ENCODE data around the gene SH3YL1. TPM values are rescaled to one million over a fixed set of nuclear protein-coding genes. Genes with fewer than 3 reads are reported as not detected.

Gene SH3YL1
- total and polyA plus RNA-seq, 2 of the 4 experiments (the other 2 are of a cell fraction), result 18.1 to 21.2 TPM

DNA sequence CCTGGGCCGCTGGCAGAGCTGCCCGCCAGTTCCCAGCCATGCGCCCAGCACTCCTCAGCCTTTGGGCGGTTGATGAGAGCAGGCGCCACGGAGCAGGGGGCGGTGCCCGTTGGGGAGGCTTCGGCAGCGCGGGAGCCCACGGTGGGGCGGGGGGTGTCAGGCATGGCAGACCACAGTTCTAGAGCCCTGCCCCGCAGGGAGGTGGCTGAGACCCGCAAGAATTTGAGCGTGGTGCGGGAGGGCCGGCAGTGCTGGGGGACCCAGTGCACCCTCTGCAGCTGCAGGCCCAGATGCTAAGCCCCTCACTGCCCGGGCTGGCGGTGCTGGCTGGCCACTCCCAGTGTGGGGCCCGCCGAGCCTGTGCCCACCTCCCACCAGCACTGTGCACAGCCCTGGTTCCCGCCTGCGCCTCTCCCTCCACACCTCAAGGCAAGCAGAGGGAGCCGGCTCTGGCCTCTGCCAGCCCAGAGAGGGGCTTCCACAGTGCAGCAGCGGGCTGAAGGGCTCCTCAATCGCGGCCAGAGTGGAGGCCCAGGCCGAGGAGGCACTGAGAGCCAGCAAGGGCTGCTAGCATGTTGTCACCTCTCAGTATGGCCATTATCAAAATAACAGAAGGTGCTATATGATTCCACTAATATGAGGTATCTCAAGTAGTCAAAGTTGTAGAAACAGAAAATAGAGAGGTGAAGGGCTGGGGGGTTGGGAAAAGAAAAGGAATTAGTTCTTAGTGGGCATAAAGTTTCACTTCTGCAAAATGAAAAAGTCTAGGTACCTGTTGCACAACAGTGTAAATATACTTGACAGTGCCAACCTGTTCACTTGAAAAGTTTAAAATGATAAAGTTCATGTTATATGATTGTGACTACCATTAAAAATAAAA, 72.3 kb downstream of the SH3YL1 start:
- Histone ChIP-seq H3K27me3 (ENCODE audit: control insufficient read depth, insufficient read depth, low read length) (no peaks in the 10 kb centered on the region), H4K20me1 (ENCODE audit: insufficient read depth, low read length) (no peaks in the 10 kb centered on the region), H3K23ac (ENCODE audit: low read depth, low read length) (no peak overlapping the region), H2BK120ac (ENCODE audit: low read depth, low read length) (no peak overlapping the region), H3K4me3 (ENCODE audit: insufficient read depth, low read depth, low read length) (no peak overlapping the region), H3K4ac (ENCODE audit: low read depth, low read length) (no peak overlapping the region), H3K9me3 (ENCODE audit: control insufficient read depth, insufficient read depth, low read length) (peaks cover 21% of the 10 kb centered on the region), H3K9me1 (ENCODE audit: insufficient read depth, low read length) (no peaks in the 10 kb centered on the region), H3K4me1 (ENCODE audit: control insufficient read depth, insufficient read depth, low read length) (no peaks in the 10 kb centered on the region), H2BK15ac (ENCODE audit: low read depth, low read length) (no peak overlapping the region), H3K4me2 (ENCODE audit: low read depth, low read length) (no peak overlapping the region), H2BK5ac (ENCODE audit: low read depth, low read length, poor library complexity, severe bottlenecking) (no peak overlapping the region), H4K91ac (ENCODE audit: insufficient read depth, low read depth, low read length) (no peak overlapping the region), H3K79me1 (ENCODE audit: low read depth in 1 of 2, low read length in 2 of 2) (no peaks in the 10 kb centered on the region), H3K27ac (ENCODE audit: insufficient read depth, low read length) (no peak overlapping the region), H2AK5ac (ENCODE audit: low read depth, low read length) (no peak overlapping the region), H2BK20ac (ENCODE audit: low read depth, low read length) (no peak overlapping the region), H4K8ac (ENCODE audit: low read depth in 2 of 2, low read length in 2 of 2) (no peak overlapping the region), H3K18ac (ENCODE audit: low read depth, low read length) (no peak overlapping the region), H3K14ac (replicated peaks; ENCODE audit: low read depth, low read length) (no peak overlapping the region), H2AK9ac (replicated peaks; ENCODE audit: low read depth, low read length, poor library complexity) (no peak overlapping the region), H3K36me3 (ENCODE audit: control insufficient read depth, insufficient read depth, low read length) (no peaks in the 10 kb centered on the region), H2AFZ (replicated peaks; ENCODE audit: low read length, poor library complexity) (no peak overlapping the region), H3K56ac (ENCODE audit: extremely low read depth, insufficient read depth, low read length) (no peak overlapping the region), H3K9ac (ENCODE audit: low read depth, low read length) (no peak overlapping the region), H4K5ac (ENCODE audit: low read depth, low read length) (no peak overlapping the region)
- no TSS peak for BruUV-seq (replicated peaks)
- ChIA-PET POLR2A (ENCODE audit: unreplicated experiment) (no interaction called here), CTCF (no interaction called here)
- intact Hi-C loops (cut with micrococcal nuclease), result no loop called here
- DNase-seq (no peak), ATAC-seq (ENCODE audit: low read depth) (no peak)
- dilution Hi-C loops (cut with HindIII; ENCODE audit: low sequenced_read_pairs, unreplicated experiment), result no loop called here
- 99% methylated on average over 13 of the region's 29 CpGs; no CpG with 5 or more reads in 1 of the 2 experiments for whole genome bisulfite sequencing, 2 experiments (ENCODE audit: extremely low coverage in 2 of 2, insufficient read length in 1 of 2)
- in situ Hi-C loops (cut with MboI; ENCODE audit: low sequenced_read_pairs), result no loop called here
- TF ChIP-seq, protein P1, sequence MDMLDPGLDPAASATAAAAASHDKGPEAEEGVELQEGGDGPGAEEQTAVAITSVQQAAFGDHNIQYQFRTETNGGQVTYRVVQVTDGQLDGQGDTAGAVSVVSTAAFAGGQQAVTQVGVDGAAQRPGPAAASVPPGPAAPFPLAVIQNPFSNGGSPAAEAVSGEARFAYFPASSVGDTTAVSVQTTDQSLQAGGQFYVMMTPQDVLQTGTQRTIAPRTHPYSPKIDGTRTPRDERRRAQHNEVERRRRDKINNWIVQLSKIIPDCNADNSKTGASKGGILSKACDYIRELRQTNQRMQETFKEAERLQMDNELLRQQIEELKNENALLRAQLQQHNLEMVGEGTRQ (IDR thresholded peaks at IDR 0.05; ENCODE audit: low read depth, low read length), result no peak
- TF ChIP-seq POLR2A (IDR thresholded peaks at IDR 0.05; ENCODE audit: low read depth, low read length) (no peak), RFX5 (IDR thresholded peaks at IDR 0.05; ENCODE audit: low read depth, low read length) (no peak), RCOR1 (IDR thresholded peaks at IDR 0.05; ENCODE audit: insufficient replicate concordance, low read length) (no peak), FOS (IDR thresholded peaks at IDR 0.05; ENCODE audit: low read depth, low read length) (no peak), MAFK (IDR thresholded peaks at IDR 0.05; ENCODE audit: low read depth, low read length) (no peak), NFE2L2 (IDR thresholded peaks at IDR 0.05; ENCODE audit: low read depth, low read length) (no peak), MXI1 (IDR thresholded peaks at IDR 0.05; ENCODE audit: borderline replicate concordance, low read depth, low read length) (no peak), BHLHE40 (IDR thresholded peaks at IDR 0.05; ENCODE audit: low read depth, low read length) (no peak), CHD1 (IDR thresholded peaks at IDR 0.05; ENCODE audit: low read depth, low read length) (no peak), MAZ (IDR thresholded peaks at IDR 0.05; ENCODE audit: borderline replicate concordance, low read depth, low read length) (no peak), SMC3 (IDR thresholded peaks at IDR 0.05; ENCODE audit: low read depth, low read length) (no peak), RAD21 (IDR thresholded peaks at IDR 0.05; ENCODE audit: low read length) (no peak)
- TF ChIP-seq, protein P2, sequence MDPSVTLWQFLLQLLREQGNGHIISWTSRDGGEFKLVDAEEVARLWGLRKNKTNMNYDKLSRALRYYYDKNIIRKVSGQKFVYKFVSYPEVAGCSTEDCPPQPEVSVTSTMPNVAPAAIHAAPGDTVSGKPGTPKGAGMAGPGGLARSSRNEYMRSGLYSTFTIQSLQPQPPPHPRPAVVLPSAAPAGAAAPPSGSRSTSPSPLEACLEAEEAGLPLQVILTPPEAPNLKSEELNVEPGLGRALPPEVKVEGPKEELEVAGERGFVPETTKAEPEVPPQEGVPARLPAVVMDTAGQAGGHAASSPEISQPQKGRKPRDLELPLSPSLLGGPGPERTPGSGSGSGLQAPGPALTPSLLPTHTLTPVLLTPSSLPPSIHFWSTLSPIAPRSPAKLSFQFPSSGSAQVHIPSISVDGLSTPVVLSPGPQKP (IDR thresholded peaks at IDR 0.05; ENCODE audit: borderline replicate concordance, low read depth, low read length), result no peak
- TF ChIP-seq, protein P3, sequence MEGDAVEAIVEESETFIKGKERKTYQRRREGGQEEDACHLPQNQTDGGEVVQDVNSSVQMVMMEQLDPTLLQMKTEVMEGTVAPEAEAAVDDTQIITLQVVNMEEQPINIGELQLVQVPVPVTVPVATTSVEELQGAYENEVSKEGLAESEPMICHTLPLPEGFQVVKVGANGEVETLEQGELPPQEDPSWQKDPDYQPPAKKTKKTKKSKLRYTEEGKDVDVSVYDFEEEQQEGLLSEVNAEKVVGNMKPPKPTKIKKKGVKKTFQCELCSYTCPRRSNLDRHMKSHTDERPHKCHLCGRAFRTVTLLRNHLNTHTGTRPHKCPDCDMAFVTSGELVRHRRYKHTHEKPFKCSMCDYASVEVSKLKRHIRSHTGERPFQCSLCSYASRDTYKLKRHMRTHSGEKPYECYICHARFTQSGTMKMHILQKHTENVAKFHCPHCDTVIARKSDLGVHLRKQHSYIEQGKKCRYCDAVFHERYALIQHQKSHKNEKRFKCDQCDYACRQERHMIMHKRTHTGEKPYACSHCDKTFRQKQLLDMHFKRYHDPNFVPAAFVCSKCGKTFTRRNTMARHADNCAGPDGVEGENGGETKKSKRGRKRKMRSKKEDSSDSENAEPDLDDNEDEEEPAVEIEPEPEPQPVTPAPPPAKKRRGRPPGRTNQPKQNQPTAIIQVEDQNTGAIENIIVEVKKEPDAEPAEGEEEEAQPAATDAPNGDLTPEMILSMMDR (conservative IDR thresholded peaks at IDR 0.05; ENCODE audit: low read depth, low read length), result no peak

Data from IMR-90 (cell line).